Activated naive CD8-positive, alpha-beta T cell treated with anti-CD3 and anti-CD28 coated beads, Interleukin-2, amount 50 U/mL, for 24 hours (primary cell): ENCODE measurements around the gene GATM.
A peak's percentile ranks its signal among the peaks of the same experiment; 100 is the strongest.

Experiments used
- ATAC-seq: fragments of 150-1000 bp; cut with Tn5 transposase; one replicate; pipeline ENCODE4 v1.10.0; 2021
- DNase-seq: peaks from one replicate; pipeline ENCODE4 v3.0.0; 2021
- H3K27ac Mint-ChIP-seq: one replicate; pipeline ENCODE4 v1.8.0; 2021; ENCODE audit warnings: mild to moderate bottlenecking, mixed read lengths
- H3K27me3 Mint-ChIP-seq: one replicate; pipeline ENCODE4 v1.8.0; 2021; ENCODE audit warnings: mixed read lengths
- H3K36me3 Mint-ChIP-seq: one replicate; pipeline ENCODE4 v1.8.0; 2021; ENCODE audit warnings: low read depth, mixed read lengths
- H3K4me1 Mint-ChIP-seq: one replicate; pipeline ENCODE4 v1.8.0; 2021; ENCODE audit warnings: mixed read lengths
- H3K4me3 Mint-ChIP-seq: one replicate; pipeline ENCODE4 v1.8.0; 2021; ENCODE audit warnings: mild to moderate bottlenecking, moderate library complexity, mixed read lengths
- H3K9me3 Mint-ChIP-seq: one replicate; pipeline ENCODE4 v1.8.0; 2021; ENCODE audit warnings: mixed read lengths

The GATM gene

DNA sequence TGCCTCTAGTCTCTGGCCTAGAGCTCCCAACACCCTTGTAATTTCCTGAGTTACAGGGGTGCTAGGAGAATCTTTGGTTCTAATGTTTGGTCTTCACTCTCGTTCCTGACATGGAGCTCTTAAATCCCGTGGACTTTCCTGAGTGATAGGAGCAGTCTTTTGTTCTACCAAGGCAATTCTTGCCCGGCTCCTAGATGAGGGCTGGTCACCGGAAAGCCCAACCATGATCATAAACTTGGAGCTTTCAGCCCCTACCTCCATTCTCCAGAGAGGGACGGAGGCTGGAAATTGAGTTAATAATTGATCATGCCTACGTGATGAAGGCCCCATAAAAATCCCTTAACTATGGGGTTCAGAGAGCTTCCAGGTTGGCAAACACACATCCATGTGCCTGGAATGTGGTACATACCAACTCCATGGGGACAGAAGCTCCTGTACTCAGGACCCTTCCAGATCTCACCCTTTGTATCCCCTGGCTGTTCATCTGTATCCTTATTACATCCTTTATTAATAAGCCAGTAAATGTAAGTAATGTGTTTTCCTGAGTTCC lies 18.8 kb upstream of the GATM start:
- Mint-ChIP-seq H3K27ac (no peak overlapping the region), H3K36me3 (no peaks in the 10 kb centered on the region), H3K27me3 (peaks cover 2% of the 10 kb centered on the region), H3K4me1 (peaks cover 17% of the 10 kb centered on the region), H3K4me3 (no peak overlapping the region), H3K9me3 (no peaks in the 10 kb centered on the region)
- ATAC-seq (no peak), DNase-seq (no peak)

DNA sequence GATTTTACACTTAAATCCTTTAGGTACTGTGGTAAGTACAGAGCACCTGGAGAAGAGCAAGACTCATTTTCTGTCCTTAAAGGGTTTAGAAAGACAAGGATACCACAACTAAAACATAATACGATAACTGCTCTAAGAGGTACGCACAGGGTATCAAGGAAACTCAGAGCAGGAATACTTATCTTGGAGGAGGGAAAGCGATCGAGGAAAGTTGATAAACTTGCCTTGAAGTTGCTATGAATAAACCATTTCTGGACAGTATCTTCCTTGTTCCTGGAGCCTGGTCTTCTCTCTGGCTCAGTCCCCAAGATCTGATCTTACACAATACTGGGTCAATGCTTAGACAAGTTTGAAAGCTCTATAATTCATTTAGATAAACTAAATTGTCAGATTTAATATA lies 17.6 kb upstream of the GATM start:
- Mint-ChIP-seq H3K27ac (no peak overlapping the region), H3K27me3 (peaks cover 4% of the 10 kb centered on the region)
- no peak for ATAC-seq

DNA sequence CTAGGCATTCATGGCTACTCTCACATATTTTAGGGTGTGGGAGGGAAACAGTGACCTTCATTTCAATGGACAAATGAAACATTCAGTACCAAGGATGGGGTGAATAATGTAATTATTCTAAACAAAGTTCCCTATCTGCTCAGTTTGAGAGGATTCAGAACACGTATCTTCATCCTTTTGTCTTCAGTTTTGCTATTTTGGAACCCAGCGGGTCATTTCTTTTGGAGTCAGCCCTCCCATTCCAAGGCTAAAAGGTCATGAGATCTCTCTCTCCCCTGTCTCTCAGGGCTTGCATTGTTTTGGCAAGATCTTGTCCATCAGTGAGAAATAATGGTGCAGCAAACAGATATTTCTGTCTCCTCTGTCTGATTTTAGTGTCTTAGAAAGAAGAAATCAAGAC lies 16.3 kb upstream of the GATM start:
- Mint-ChIP-seq H3K4me1 (peaks cover 6% of the 10 kb centered on the region), H3K36me3 (no peaks in the 10 kb centered on the region), H3K27ac (no peak overlapping the region), H3K9me3 (no peaks in the 10 kb centered on the region), H3K27me3 (peaks cover 8% of the 10 kb centered on the region), H3K4me3 (no peak overlapping the region)
- ATAC-seq (no peak), DNase-seq (no peak)

More for the DNA sequence above, 17.6 kb upstream of the GATM start:
- H3K4me1 Mint-ChIP-seq: peaks cover 9% of the 10 kb centered on the region
- no peaks in the 10 kb centered on the region for H3K9me3 Mint-ChIP-seq
- H3K36me3 Mint-ChIP-seq: no peaks in the 10 kb centered on the region
- no peak overlapping the region for H3K4me3 Mint-ChIP-seq
- no peak for DNase-seq

DNA sequence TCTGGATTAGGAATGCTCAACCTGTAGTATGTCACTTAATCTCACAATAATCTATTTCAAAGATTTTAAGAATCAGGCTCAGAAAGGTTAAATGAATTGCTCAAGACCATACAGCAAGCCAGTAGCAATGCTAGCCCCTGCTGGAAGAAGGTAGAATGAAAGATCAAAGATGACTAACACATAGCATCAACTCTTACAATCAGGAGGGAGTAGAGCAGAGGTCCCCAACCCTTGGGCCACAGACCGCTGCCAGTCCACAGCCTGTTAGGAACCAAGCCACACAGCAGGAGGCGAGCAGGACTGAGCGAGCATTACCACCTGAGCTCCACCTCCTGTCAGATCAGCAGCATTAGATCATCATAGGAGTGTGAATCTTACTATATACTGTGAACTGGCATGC lies 15.5 kb upstream of the GATM start:
- H3K27me3 Mint-ChIP-seq: peaks cover 8% of the 10 kb centered on the region
- no peak for DNase-seq
- no peaks in the 10 kb centered on the region for H3K36me3 Mint-ChIP-seq
- H3K4me3 Mint-ChIP-seq: no peak overlapping the region
- H3K27ac Mint-ChIP-seq: no peak overlapping the region
- H3K9me3 Mint-ChIP-seq: no peaks in the 10 kb centered on the region
- peak; percentile 59 for ATAC-seq
- H3K4me1 Mint-ChIP-seq: peaks cover 3% of the 10 kb centered on the region

DNA sequence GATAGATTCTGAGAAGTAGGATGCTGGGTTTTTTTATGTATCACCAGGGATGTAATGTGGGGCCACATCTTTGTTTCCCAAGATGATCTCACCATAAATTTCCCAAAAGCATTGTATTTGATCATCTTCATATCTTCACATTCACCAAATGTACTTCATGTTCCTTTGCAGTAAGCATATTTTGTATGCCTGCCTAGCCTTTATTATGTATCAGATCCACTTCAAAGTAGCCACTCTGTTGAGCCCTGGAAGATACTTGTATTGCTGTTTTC lies 14.2 kb upstream of the GATM start:
- H3K4me3 Mint-ChIP-seq: no peak overlapping the region
- peaks cover 3% of the 10 kb centered on the region for H3K4me1 Mint-ChIP-seq
- ATAC-seq (no peak), DNase-seq (no peak)
- peak overlapping the region; percentile 70 for H3K27ac Mint-ChIP-seq
- H3K27me3 Mint-ChIP-seq: peaks cover 8% of the 10 kb centered on the region
- no peaks in the 10 kb centered on the region for H3K36me3 Mint-ChIP-seq
- H3K9me3 Mint-ChIP-seq: no peaks in the 10 kb centered on the region

DNA sequence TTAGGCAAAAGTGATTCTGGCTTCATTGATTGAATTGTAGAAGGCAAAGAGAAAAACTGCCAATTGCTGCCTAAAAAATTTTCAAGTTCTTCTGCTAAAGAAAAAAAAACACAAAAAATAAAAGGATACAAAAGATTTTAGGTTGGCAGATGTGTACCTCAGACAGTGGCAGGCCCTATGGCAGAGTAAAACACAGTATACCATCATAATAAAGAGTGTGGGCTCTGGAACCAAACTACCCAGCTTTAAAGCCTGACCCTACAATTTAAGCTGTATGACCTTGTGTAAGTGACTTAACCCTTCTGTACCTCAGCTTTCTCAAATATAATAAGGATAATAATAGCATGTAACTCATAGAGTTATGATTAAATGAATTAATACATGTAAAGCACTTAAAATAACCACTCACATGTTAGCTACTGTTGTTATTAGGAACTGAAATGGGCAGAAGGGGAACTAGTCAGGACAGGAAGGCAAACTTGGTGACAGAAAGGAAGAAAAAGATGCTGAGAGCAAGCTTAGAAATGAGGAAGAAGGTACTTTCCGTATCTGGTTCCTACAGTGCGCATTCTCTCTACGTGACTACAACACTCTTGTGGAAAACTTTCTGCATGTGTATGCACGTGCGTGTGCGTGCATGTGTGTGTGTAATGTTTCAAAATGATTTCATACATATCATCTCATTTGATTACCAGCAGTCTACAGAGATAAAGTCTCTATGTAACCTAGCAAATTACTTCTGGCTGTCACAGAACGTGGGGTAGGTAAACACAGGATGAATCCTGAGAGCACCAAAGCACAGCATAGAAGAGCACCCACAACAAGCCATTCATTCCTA lies 13.6 kb upstream of the GATM start:
- Mint-ChIP-seq H3K9me3 (no peaks in the 10 kb centered on the region), H3K4me3 (no peak overlapping the region), H3K36me3 (no peaks in the 10 kb centered on the region), H3K27ac (peak overlapping the region; percentile 70), H3K27me3 (peaks cover 8% of the 10 kb centered on the region), H3K4me1 (peaks cover 3% of the 10 kb centered on the region)
- DNase-seq (no peak), ATAC-seq (peak; percentile 36)

DNA sequence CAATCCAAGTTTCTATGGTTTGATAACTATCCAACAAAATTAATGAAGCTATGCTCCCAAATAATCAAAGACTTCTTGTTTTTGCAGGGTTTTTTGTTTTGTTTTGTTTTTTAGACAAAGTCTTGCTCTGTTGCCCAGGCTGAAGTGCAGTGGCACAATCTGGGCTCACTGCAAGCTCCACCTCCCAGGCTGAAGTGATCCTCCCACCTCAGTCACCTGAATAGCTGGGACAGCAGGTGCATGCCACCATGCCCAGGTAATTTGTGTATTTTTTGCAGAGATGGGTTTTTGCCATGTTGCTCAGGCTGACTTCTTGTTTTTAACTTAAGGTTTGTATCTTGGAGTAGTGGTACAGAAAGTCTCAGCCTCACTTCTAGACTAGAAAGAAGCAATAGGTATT lies 11.0 kb upstream of the GATM start:
- no peaks in the 10 kb centered on the region for H3K36me3 Mint-ChIP-seq
- peaks cover 3% of the 10 kb centered on the region for H3K4me1 Mint-ChIP-seq
- H3K27ac Mint-ChIP-seq: no peak overlapping the region
- H3K4me3 Mint-ChIP-seq: no peak overlapping the region
- ATAC-seq: no peak
- no peak for DNase-seq
- peaks cover 9% of the 10 kb centered on the region for H3K27me3 Mint-ChIP-seq
- no peaks in the 10 kb centered on the region for H3K9me3 Mint-ChIP-seq

DNA sequence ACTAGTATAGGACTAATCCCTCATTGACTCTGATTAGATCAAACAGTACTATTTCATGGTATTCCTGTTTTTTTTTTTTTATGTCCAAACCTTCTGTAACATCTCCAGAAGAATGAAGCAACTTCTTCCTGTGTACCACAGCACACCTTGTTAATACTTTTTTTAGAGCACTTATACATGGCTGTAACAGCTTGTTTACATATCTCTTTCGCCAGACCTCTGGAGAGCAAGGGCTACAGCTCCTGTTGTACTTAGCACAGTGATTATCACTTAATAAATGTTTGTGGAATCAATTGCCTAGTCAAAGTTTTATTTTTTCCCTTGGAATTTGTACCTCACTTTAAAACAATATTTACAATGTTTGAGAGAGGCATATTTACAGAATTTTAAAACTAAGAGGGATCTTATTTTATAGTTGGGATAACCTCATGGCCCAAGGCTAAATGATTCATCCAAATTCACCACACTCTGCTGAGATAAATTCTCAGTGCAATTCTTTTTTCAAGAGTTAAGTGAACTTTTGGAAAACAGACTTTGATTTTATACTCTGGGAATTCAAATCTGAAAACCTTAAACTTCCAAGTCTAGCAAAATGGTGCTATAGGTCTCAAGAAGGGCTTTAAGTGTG lies 9.2 kb upstream of the GATM start:
- no peak for ATAC-seq
- no peak for DNase-seq
- Mint-ChIP-seq H3K36me3 (no peaks in the 10 kb centered on the region), H3K27ac (no peak overlapping the region), H3K4me1 (peaks cover 3% of the 10 kb centered on the region), H3K4me3 (no peak overlapping the region), H3K9me3 (no peaks in the 10 kb centered on the region), H3K27me3 (peaks cover 9% of the 10 kb centered on the region)

DNA sequence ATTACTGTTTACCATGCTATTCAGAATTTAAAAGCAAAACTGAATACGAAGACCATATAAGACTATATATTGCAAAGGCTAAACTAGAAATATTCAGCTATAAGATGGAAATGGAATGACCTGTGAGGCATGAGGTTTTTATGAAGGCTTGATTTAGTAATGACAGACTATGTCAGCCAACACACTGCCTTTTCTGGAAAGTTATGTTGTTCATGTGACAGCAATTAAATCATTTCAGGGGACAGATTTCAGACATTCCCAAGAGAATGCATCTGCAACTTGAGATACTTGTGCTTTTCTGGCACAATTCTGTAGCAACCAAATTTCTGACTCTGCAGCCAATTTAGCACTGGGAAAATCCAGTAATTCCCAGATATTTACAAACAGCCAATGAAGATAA lies 8.6 kb upstream of the GATM start:
- H3K9me3 Mint-ChIP-seq: no peaks in the 10 kb centered on the region
- no peak overlapping the region for H3K4me3 Mint-ChIP-seq
- H3K4me1 Mint-ChIP-seq: no peaks in the 10 kb centered on the region
- no peaks in the 10 kb centered on the region for H3K36me3 Mint-ChIP-seq
- no peak for ATAC-seq
- DNase-seq: no peak
- peaks cover 6% of the 10 kb centered on the region for H3K27me3 Mint-ChIP-seq
- no peak overlapping the region for H3K27ac Mint-ChIP-seq

DNA sequence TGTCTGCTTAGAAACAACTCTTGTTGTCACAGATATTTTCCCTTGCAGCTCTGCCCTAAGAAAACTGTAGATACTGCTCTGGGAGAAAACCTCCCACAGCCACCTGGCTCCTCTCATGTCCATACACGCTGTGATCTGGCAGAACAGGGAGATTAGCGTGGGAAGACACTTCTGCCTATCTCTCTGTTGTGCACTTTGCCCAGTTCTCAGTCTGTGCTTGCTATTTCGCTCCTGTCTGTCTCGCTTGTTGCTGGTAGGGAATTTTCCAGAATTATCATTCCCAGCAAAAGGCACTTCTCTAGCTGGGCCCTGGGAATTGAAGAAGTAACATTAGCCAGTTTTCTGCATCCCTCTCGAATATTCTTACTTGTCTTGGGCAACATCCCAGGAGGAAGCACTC lies 8.1 kb upstream of the GATM start:
- no peak for DNase-seq
- peaks cover 5% of the 10 kb centered on the region for H3K27me3 Mint-ChIP-seq
- H3K4me3 Mint-ChIP-seq: no peak overlapping the region
- no peak overlapping the region for H3K27ac Mint-ChIP-seq
- no peaks in the 10 kb centered on the region for H3K36me3 Mint-ChIP-seq
- H3K9me3 Mint-ChIP-seq: no peaks in the 10 kb centered on the region
- no peaks in the 10 kb centered on the region for H3K4me1 Mint-ChIP-seq
- no peak for ATAC-seq

DNA sequence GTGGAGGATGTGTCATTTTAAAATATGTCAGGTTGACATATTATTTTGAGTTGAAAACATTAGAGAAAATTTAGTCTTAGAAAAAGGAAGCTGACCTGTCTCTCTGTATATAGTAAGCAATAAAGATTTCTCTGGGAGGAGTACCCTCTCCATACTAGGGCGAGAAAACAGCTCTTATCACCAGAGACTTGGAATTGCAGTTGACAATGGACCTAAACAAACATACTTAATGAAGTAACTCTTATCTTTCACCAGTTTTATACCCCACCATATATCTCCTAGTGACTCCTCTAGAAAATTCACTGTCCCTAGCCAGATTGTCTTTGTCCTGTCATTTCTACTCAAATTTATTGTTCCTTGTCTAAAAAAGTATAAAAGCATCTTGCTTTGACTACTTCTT lies 7.2 kb upstream of the GATM start:
- Mint-ChIP-seq H3K4me1 (no peaks in the 10 kb centered on the region), H3K4me3 (no peak overlapping the region), H3K27ac (no peak overlapping the region), H3K36me3 (no peaks in the 10 kb centered on the region), H3K27me3 (peaks cover 1% of the 10 kb centered on the region), H3K9me3 (no peaks in the 10 kb centered on the region)
- DNase-seq: no peak
- no peak for ATAC-seq

DNA sequence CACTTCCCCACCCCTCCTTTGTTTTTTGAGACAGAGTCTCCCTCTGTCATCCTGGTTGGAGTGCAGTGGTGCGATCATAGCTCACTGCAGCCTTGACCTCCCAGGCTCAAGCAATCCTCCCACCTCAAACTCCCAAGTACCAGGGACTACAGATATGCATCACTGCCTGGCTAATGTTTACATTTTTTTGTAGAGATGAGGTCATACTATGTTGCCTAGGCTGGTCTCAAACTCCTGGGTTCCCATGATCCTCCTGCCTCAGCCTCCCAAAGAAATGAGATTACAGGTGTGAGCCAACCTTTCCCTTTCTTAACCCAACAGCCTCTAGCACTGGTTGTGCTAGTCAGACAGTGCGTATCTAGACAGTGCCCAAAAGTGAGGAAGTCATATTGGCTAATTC lies 6.4 kb upstream of the GATM start:
- no peak for DNase-seq
- ATAC-seq: no peak
- Mint-ChIP-seq H3K27me3 (peaks cover 1% of the 10 kb centered on the region), H3K36me3 (no peaks in the 10 kb centered on the region), H3K9me3 (no peaks in the 10 kb centered on the region), H3K4me1 (no peaks in the 10 kb centered on the region), H3K27ac (no peak overlapping the region), H3K4me3 (no peak overlapping the region)

DNA sequence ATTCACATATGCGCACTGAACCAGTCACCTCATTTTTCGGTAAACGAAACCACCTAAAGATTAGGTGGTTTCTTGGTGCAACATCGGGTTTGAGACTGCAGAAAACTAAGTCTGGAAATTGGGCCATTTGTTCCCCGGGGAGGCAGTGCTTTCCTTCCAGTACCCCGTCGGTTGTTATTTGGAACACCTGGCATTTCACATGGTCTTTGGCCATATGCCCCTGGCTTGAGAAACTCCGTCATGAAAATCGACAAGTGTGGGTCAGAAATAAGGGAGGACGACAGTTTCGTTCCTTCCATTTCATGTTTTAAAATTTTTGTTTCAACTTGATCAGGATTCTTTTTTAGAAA lies 544 bp upstream of the GATM start:
- Mint-ChIP-seq H3K27ac (no peak overlapping the region), H3K27me3 (peaks cover 34% of the 10 kb centered on the region), H3K9me3 (no peaks in the 10 kb centered on the region), H3K4me3 (peak overlapping the region; percentile 75), H3K36me3 (no peaks in the 10 kb centered on the region), H3K4me1 (peaks cover 17% of the 10 kb centered on the region)
- no peak for ATAC-seq
- DNase-seq: no peak

DNA sequence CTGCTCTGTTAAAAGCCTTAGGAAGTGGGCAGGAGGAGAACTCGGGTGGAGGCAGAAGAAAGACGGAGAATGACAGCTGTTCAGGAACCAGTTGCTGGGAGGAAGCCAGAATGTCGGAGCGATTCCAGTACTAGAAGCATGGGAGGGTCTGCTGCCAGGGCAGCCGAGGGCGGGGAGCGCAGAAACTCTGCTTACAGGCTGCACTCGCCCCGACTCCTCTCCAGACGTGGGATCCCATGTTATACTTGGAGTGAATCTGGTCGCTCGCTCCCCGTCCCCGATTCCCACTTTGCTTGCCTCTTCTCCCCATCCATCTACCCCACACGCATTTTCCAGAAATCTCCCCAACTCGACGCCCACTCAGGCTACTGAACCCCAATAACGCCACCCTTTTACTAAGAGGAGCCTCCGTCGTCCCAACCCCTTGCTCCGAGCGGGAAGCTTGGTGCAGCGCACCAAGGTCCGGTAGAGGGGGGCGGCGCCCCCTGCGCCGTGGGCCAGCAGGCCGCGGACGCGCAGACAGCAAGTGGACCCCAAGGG lies 665 bp downstream of the GATM start:
- H3K4me1 Mint-ChIP-seq: peaks cover 17% of the 10 kb centered on the region
- ATAC-seq: no peak
- no peak for DNase-seq
- no peaks in the 10 kb centered on the region for H3K36me3 Mint-ChIP-seq
- H3K9me3 Mint-ChIP-seq: no peaks in the 10 kb centered on the region
- H3K27me3 Mint-ChIP-seq: peaks cover 34% of the 10 kb centered on the region
- H3K27ac Mint-ChIP-seq: no peak overlapping the region
- peak overlapping the region; percentile 75 for H3K4me3 Mint-ChIP-seq

DNA sequence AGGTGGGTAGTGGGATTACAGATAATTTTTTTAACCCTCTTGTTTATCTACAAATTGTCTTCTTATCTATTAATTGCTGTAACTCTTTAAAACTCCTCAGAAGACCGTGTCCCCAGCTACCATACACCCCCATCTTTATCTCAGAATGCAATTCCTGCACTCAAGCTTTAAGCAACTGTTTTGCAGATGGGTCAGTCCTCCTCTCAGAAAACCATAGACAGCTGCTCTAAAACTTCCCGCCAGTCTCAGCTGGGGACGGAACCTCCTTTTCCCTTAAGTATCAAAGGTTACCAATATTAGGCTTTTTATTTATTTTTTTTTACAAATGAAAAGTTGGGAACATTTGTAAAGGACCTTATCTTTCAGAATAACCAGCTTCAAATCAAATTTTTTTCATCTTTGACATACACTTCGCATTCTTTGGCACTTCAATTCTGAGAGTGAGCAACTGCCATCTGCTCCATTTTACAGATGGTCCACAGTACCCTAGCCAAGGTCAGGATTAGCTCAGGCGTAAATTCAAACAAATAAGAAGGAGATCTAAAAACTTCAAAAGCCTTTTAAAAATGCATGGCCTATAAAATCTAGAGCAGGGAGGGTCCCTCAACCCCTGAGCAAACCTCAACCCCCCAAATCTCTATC lies 1.3 kb downstream of the GATM start:
- no peaks in the 10 kb centered on the region for H3K9me3 Mint-ChIP-seq
- ATAC-seq (no peak), DNase-seq (no peak)
- H3K27ac Mint-ChIP-seq: no peak overlapping the region
- no peaks in the 10 kb centered on the region for H3K36me3 Mint-ChIP-seq
- H3K4me3 Mint-ChIP-seq: peak overlapping the region; percentile 75
- H3K27me3 Mint-ChIP-seq: peaks cover 34% of the 10 kb centered on the region
- H3K4me1 Mint-ChIP-seq: peaks cover 17% of the 10 kb centered on the region
